NCI-H1048 (cell line): Measurements from ENCODE around the gene LYAR.
A peak's percentile ranks its signal among the peaks of the same experiment; 100 is the strongest.
"Not testable (repeated sequence)": the region's sequence is repeated elsewhere in the genome, so short reads cannot be mapped to it uniquely, and the experiment has no call there.

Experiments used
- DNase-seq: peaks from one replicate; lab custom pipeline; 2025; lab: John Stamatoyannopoulos, UW

LYAR gene

GRCh38 chr4:4259484-4260100 lies 30.4 kb downstream of the LYAR start:
- DNase-seq = no peak

GRCh38 chr4:4257705-4258104 lies 32.2 kb downstream of the LYAR start:
- DNase-seq = not testable (repeated sequence)

GRCh38 chr4:4256799-4257198 lies 33.2 kb downstream of the LYAR start:
- DNase-seq = no peak

GRCh38 chr4:4254666-4255065 lies 35.3 kb downstream of the LYAR start:
- no peak for DNase-seq

- DNase-seq = no peak
Observed at GRCh38 chr4:4254199-4254598, 35.8 kb downstream of the LYAR start.

- no peak for DNase-seq
Observed at GRCh38 chr4:4249866-4250265, 40.1 kb downstream of the LYAR start.

GRCh38 chr4:4249342-4249741 lies 40.6 kb downstream of the LYAR start:
- not testable (repeated sequence) for DNase-seq

GRCh38 chr4:4248885-4249203 lies 41.1 kb downstream of the LYAR start:
- no peak for DNase-seq

GRCh38 chr4:4248029-4248884 lies 41.7 kb downstream of the LYAR start, which contains the start of gene TMEM128:
Gene TMEM128, minus strand, starts transcription at chr4:4248223. Its CDS starts 21 bp downstream, at chr4:4248202.
- peak; percentile 87 for DNase-seq

GRCh38 chr4:4247696-4248028 lies 42.3 kb downstream of the LYAR start:
- DNase-seq = no peak

GRCh38 chr4:4245172-4245571 lies 44.8 kb downstream of the LYAR start:
- DNase-seq = no peak

GRCh38 chr4:4239551-4239950 lies 50.4 kb downstream of the LYAR start:
- not testable (repeated sequence) for DNase-seq

GRCh38 chr4:4233610-4234009 lies 56.3 kb downstream of the LYAR start:
- DNase-seq = no peak

- no peak for DNase-seq
Observed at GRCh38 chr4:4228356-4228668, 61.6 kb downstream of the LYAR start.

GRCh38 chr4:4227510-4228355 lies 62.2 kb downstream of the LYAR start:
- no peak for DNase-seq

- no peak for DNase-seq
Observed at GRCh38 chr4:4226606-4227438, 63.1 kb downstream of the LYAR start, which contains the start of gene OTOP1. Gene OTOP1, minus strand, starts transcription at chr4:4226929. Its CDS starts 65 bp downstream, at chr4:4226864.

GRCh38 chr4:4225915-4226605 lies 63.9 kb downstream of the LYAR start:
- DNase-seq = no peak
